ENCODE data around the gene TREX2.

Gene TREX2

GRCh38 chrX:153471663-153472280 is 25.9 kb upstream of the TREX2 start:
- no peak for DNase-seq (ENCODE audit: low read depth)
- no peak for TF ChIP-seq CTCF (conservative IDR thresholded peaks at IDR 0.05; ENCODE audit: low read depth, low read length)
- no peak overlapping the region for H3K4me3 ChIP-seq (ENCODE audit: low read depth, low read length)

- peak; percentile 74 for TF ChIP-seq CTCF (conservative IDR thresholded peaks at IDR 0.05; ENCODE audit: low read depth, low read length)
- DNase-seq (ENCODE audit: low read depth): peak; percentile 93
- peak within 1 kb of the TSS; percentile 62 for H3K4me3 ChIP-seq (ENCODE audit: low read depth, low read length)
Observed at GRCh38 chrX:153470411-153471363, 24.8 kb upstream of the TREX2 start, which contains the start of gene HAUS7. Gene HAUS7 (minus strand): TSS chrX:153470576. CDS start chrX:153470557, 19 bp downstream.

- peak; percentile 28 for TF ChIP-seq CTCF (conservative IDR thresholded peaks at IDR 0.05; ENCODE audit: low read depth, low read length)
Observed at GRCh38 chrX:153469811-153470410, 24.1 kb upstream of the TREX2 start.

GRCh38 chrX:153468008-153468580 is 22.2 kb upstream of the TREX2 start:
- no peak overlapping the region for H3K4me3 ChIP-seq (ENCODE audit: low read depth, low read length)
- no peak for TF ChIP-seq CTCF (conservative IDR thresholded peaks at IDR 0.05; ENCODE audit: low read depth, low read length)
- no peak for DNase-seq (ENCODE audit: low read depth)

More at GRCh38 chrX:153469811-153470410, 24.1 kb upstream of the TREX2 start:
- peak; percentile 33 for DNase-seq (ENCODE audit: low read depth)
- H3K4me3 ChIP-seq (ENCODE audit: low read depth, low read length): peak overlapping the region; percentile 62

- no peak for TF ChIP-seq CTCF (conservative IDR thresholded peaks at IDR 0.05; ENCODE audit: low read depth, low read length)
- no peak for DNase-seq (ENCODE audit: low read depth)
- no peak overlapping the region for H3K4me3 ChIP-seq (ENCODE audit: low read depth, low read length)
Observed at GRCh38 chrX:153465691-153466380, 20.0 kb upstream of the TREX2 start.

- H3K4me3 ChIP-seq (ENCODE audit: low read depth, low read length): no peak overlapping the region
- no peak for TF ChIP-seq CTCF (conservative IDR thresholded peaks at IDR 0.05; ENCODE audit: low read depth, low read length)
- DNase-seq (ENCODE audit: low read depth): no peak
Observed at GRCh38 chrX:153464116-153464515, 18.3 kb upstream of the TREX2 start.

Data from choroid plexus epithelial cell (primary cell).